Nephron (organoid): ENCODE results near the gene DISP3.

ENCODE experiments used
- H3K27ac Mint-ChIP-seq, 3 experiments: 2 replicates each; pipeline ENCODE4 v1.8.0; 2020; ENCODE audit warnings: mixed read lengths in 3 of 3, mild to moderate bottlenecking in 2 of 3, moderate library complexity in 1 of 3
- H3K27me3 Mint-ChIP-seq: 2 replicates; pipeline ENCODE4 v1.8.0; 2021; ENCODE audit warnings: low read depth, mild to moderate bottlenecking, moderate library complexity, mixed read lengths
- H3K36me3 Mint-ChIP-seq: 2 replicates; pipeline ENCODE4 v1.8.0; 2020; ENCODE audit warnings: low read depth, mixed read lengths
- H3K4me1 Mint-ChIP-seq: 2 replicates; pipeline ENCODE4 v1.8.0; 2020; ENCODE audit warnings: mixed read lengths
- H3K4me3 Mint-ChIP-seq, 3 experiments: 2 replicates each; pipeline ENCODE4 v1.8.0; 2020; ENCODE audit warnings: mild to moderate bottlenecking in 3 of 3, mixed read lengths in 3 of 3, moderate library complexity in 2 of 3
- H3K9me3 Mint-ChIP-seq: 2 replicates; pipeline ENCODE4 v1.8.0; 2020; ENCODE audit warnings: mixed read lengths
- CTCF ChIP-seq, 3 experiments: fragments of 200-600 bp; sonication (generic); IDR thresholded peaks; one replicate each; pipeline ENCODE4 v1.5.0; 2021; ENCODE audit warnings: antibody characterized with exemption in 3 of 3; ENCODE audit not compliant: unreplicated experiment in 3 of 3

Gene DISP3

DNA sequence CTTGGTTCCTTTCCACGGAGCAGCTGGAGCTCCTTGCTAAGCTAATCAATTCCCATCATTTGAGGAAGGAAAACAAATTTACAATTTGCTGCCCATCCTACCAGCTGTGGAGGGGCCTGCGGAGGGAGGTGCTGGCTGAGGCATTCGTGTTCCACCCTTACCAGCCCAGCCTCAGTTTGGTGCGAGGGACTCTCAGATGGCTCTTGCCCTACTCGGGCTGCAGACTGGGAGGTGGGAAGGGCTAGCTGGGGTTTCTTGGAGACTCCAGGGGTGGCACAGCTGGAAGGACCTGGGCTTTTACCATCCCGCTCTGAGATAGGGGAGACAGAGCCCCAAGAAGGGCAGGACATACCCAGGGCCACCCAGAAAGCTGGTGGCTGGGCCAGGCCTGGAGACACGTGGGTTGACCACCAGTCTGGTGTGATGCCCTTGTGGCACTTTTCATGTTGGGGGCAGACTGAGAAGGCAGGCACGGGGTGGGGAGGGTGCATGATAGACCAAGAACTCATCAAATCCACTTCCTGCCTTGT lies 17.7 kb downstream of the DISP3 start:
- Mint-ChIP-seq H3K27ac (no peak overlapping the region), H3K27me3 (peaks cover 19% of the 10 kb centered on the region), H3K36me3 (peaks cover 6% of the 10 kb centered on the region), H3K9me3 (peaks cover 5% of the 10 kb centered on the region), H3K4me1 (no peaks in the 10 kb centered on the region), H3K4me3 (no peak overlapping the region)
- TF ChIP-seq CTCF (IDR thresholded peaks at IDR 0.05; ENCODE audit: unreplicated experiment in 3 of 3) = no peak

GRCh38 chr1:11498956-11499594 lies 20.1 kb downstream of the DISP3 start:
- Mint-ChIP-seq H3K27me3 (peaks cover 19% of the 10 kb centered on the region), H3K4me1 (no peaks in the 10 kb centered on the region), H3K36me3 (peaks cover 29% of the 10 kb centered on the region), H3K9me3 (peaks cover 27% of the 10 kb centered on the region), H3K27ac (no peak overlapping the region), H3K4me3 (no peak overlapping the region)
- TF ChIP-seq CTCF (IDR thresholded peaks at IDR 0.05; ENCODE audit: unreplicated experiment in 3 of 3) = no peak

DNA sequence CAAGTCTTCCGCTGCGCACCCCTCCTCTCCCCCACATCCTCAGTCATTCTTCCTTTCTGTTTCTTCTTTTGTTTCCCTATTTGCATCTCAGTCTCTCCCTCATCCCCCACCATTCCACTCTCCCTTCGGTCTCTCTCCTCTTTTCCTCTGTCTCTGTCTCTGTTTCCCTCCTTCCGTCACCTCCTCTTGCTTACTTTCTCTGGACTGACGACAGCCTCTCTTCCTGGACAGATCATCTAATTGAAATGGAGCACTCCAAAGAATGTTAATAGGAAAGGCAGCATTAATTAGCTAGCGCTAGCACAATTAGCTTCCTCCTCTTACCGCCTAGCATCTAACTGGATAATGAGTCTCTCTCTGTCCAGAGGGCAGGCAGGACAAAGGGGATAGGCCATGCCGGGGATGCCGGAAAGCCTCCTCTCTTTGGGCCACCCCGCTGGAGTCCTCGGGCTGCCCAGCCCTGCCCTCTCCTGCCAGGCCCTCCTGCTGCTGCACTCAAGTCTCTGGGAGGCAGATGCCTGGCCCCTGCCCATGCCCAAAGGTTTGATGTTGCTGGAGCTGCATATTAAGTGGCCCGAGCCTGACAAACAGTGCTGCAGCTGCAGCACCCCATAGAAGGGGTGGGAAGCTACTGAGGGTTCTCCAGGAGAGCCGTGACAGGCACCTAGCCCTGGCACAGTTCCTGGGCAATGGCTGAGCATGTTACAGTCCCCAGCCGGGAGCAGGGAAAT lies 20.8 kb downstream of the DISP3 start:
- H3K27ac Mint-ChIP-seq = no peak overlapping the region
- peaks cover 36% of the 10 kb centered on the region for H3K36me3 Mint-ChIP-seq
- peaks cover 33% of the 10 kb centered on the region for H3K9me3 Mint-ChIP-seq
- no peak for TF ChIP-seq CTCF (IDR thresholded peaks at IDR 0.05; ENCODE audit: unreplicated experiment in 3 of 3)
- no peak overlapping the region for H3K4me3 Mint-ChIP-seq
- peaks cover 19% of the 10 kb centered on the region for H3K27me3 Mint-ChIP-seq
- H3K4me1 Mint-ChIP-seq = no peaks in the 10 kb centered on the region

GRCh38 chr1:11500881-11501280 lies 21.9 kb downstream of the DISP3 start:
- no peak overlapping the region for H3K4me3 Mint-ChIP-seq
- TF ChIP-seq CTCF (IDR thresholded peaks at IDR 0.05; ENCODE audit: unreplicated experiment in 3 of 3) = no peak
- H3K9me3 Mint-ChIP-seq = peaks cover 42% of the 10 kb centered on the region
- H3K27me3 Mint-ChIP-seq = peaks cover 19% of the 10 kb centered on the region
- H3K36me3 Mint-ChIP-seq = peaks cover 45% of the 10 kb centered on the region
- H3K4me1 Mint-ChIP-seq = no peaks in the 10 kb centered on the region
- no peak overlapping the region for H3K27ac Mint-ChIP-seq

GRCh38 chr1:11501491-11501897 lies 22.5 kb downstream of the DISP3 start:
- no peak for TF ChIP-seq CTCF (IDR thresholded peaks at IDR 0.05; ENCODE audit: unreplicated experiment in 3 of 3)
- H3K27me3 Mint-ChIP-seq = peaks cover 19% of the 10 kb centered on the region
- peaks cover 51% of the 10 kb centered on the region for H3K36me3 Mint-ChIP-seq
- H3K4me1 Mint-ChIP-seq = no peaks in the 10 kb centered on the region
- no peak overlapping the region for H3K27ac Mint-ChIP-seq
- no peak overlapping the region for H3K4me3 Mint-ChIP-seq
- H3K9me3 Mint-ChIP-seq = peaks cover 48% of the 10 kb centered on the region
